CD14-positive monocyte (primary cell): ENCODE results near the gene RNGTT. TPM values are rescaled to one million over a fixed set of nuclear protein-coding genes. Genes with fewer than 3 reads are reported as not detected.

Source experiments
- DNase-seq, 3 donors: peaks; one replicate each; pipeline ENCODE4 v3.0.0-alpha.2; 2011 to 2022
- H2AFZ ChIP-seq: 2 replicates; pipeline ENCODE4 v1.6.0; 2012; ENCODE audit warnings: mild to moderate bottlenecking, low read depth, low read length, inconsistent platforms; ENCODE audit not compliant: insufficient read depth, poor library complexity, severe bottlenecking
- H3K27ac ChIP-seq, 2 donors: 1 replicate in 1 of 2; 2 replicates in 1 of 2; pipeline ENCODE4 v1.5.1; 2012 to 2013; ENCODE audit warnings: low read length in 2 of 2, control low read depth in 1 of 2, inconsistent platforms in 1 of 2, low read depth in 1 of 2, mild to moderate bottlenecking in 1 of 2
- H3K27me3 ChIP-seq, 2 donors: one replicate each; pipeline versions ENCODE4 v1.6.0 to v1.6.1; 2011 to 2013; ENCODE audit warnings: low read length in 2 of 2; ENCODE audit not compliant: control insufficient read depth in 2 of 2, insufficient read depth in 2 of 2
- H3K36me3 ChIP-seq, 2 donors: replicated peaks in 1 of 2; 1 replicate in 1 of 2; 2 replicates in 1 of 2; pipeline versions ENCODE4 v1.5.1 to v1.6.1; 2012 to 2013; ENCODE audit warnings: low read length in 2 of 2, control low read depth in 1 of 2, inconsistent platforms in 1 of 2, mild to moderate bottlenecking in 1 of 2; ENCODE audit not compliant: insufficient read depth in 2 of 2, control insufficient read depth in 1 of 2
- H3K4me1 ChIP-seq, 2 donors: 1 replicate in 1 of 2; 2 replicates in 1 of 2; pipeline versions ENCODE4 v1.5.1 to v1.6.1; 2012 to 2013; ENCODE audit warnings: low read length in 2 of 2, control low read depth in 1 of 2, inconsistent platforms in 1 of 2, mild to moderate bottlenecking in 1 of 2, moderate library complexity in 1 of 2; ENCODE audit not compliant: insufficient read depth in 2 of 2, control insufficient read depth in 1 of 2
- H3K4me2 ChIP-seq: replicated peaks from 2 replicates; pipeline ENCODE3; 2012; ENCODE audit warnings: low read length, moderate library complexity, mild to moderate bottlenecking; ENCODE audit not compliant: poor library complexity, severe bottlenecking; ENCODE audit errors: extremely low read depth
- H3K4me3 ChIP-seq, 3 experiments: fragments of 200-600 bp in 1 of 3; sonication (generic) in 1 of 3; replicated peaks in 1 of 3; 1 replicate in 2 of 3; 2 replicates in 1 of 3; pipeline ENCODE4 v1.5.1; 2011 to 2013; ENCODE audit warnings: low read length in 3 of 3, mild to moderate bottlenecking in 3 of 3, control low read depth in 2 of 3, low read depth in 2 of 3, inconsistent platforms in 1 of 3, moderate library complexity in 1 of 3
- H3K79me2 ChIP-seq: 2 replicates; pipeline ENCODE4 v1.6.0; 2012; ENCODE audit warnings: mild to moderate bottlenecking, control low read depth, inconsistent platforms, low read length, moderate library complexity; ENCODE audit not compliant: insufficient read depth
- H3K9ac ChIP-seq: 2 replicates; pipeline ENCODE4 v1.6.0; 2017; ENCODE audit warnings: low read length, mild to moderate bottlenecking; ENCODE audit not compliant: insufficient read depth, poor library complexity, severe bottlenecking
- H3K9me3 ChIP-seq, 2 donors: replicated peaks in 1 of 2; 1 replicate in 1 of 2; 2 replicates in 1 of 2; pipeline versions ENCODE4 v1.5.1 to v1.6.1; 2012 to 2013; ENCODE audit warnings: low read length in 2 of 2, control low read depth in 1 of 2; ENCODE audit not compliant: control insufficient read depth in 1 of 2, insufficient read depth in 1 of 2
- H4K20me1 ChIP-seq: 2 replicates; pipeline ENCODE4 v1.6.0; 2012; ENCODE audit warnings: mild to moderate bottlenecking, low read length, control low read depth, moderate library complexity; ENCODE audit not compliant: insufficient read depth
- H3K27ac Mint-ChIP-seq, 7 donors: one replicate each; pipeline ENCODE4 v1.8.0; 2020; ENCODE audit warnings: mild to moderate bottlenecking in 7 of 7, mixed read lengths in 7 of 7, moderate library complexity in 6 of 7, inconsistent platforms in 2 of 7
- H3K27me3 Mint-ChIP-seq, 3 donors: one replicate each; pipeline ENCODE4 v1.8.0; 2021 to 2022; ENCODE audit warnings: low read depth in 3 of 3, mild to moderate bottlenecking in 3 of 3, mixed read lengths in 3 of 3, moderate library complexity in 3 of 3, inconsistent platforms in 1 of 3
- H3K36me3 Mint-ChIP-seq, 2 donors: one replicate each; pipeline ENCODE4 v1.8.0; 2020; ENCODE audit warnings: mixed read lengths in 2 of 2, inconsistent platforms in 1 of 2, mild to moderate bottlenecking in 1 of 2
- H3K4me1 Mint-ChIP-seq: one replicate; pipeline ENCODE4 v1.8.0; 2020; ENCODE audit warnings: mild to moderate bottlenecking, mixed read lengths
- H3K4me3 Mint-ChIP-seq, 2 donors: one replicate each; pipeline ENCODE4 v1.8.0; 2020; ENCODE audit warnings: mild to moderate bottlenecking in 2 of 2, mixed read lengths in 2 of 2, moderate library complexity in 1 of 2
- H3K9me3 Mint-ChIP-seq, 7 donors: one replicate each; pipeline ENCODE4 v1.8.0; 2020 to 2022; ENCODE audit warnings: mixed read lengths in 7 of 7, mild to moderate bottlenecking in 6 of 7, moderate library complexity in 6 of 7, inconsistent platforms in 2 of 7
- WGBS: methylation state at CpG from one replicate; pipeline ENCODE4 v1.1.5; 2013; ENCODE audit warnings: missing lambda C conversion rate; ENCODE audit not compliant: insufficient coverage; 5-methylcytosine and 5-hydroxymethylcytosine counted together
- intact Hi-C, 2 donors: fragments of 100-400 bp; cut with micrococcal nuclease; formaldehyde crosslinking; loops; one replicate each; pipeline versions ENCODE4 v1.15.0 to v1.15.1; 2023
- polyA plus RNA-seq, 3 donors: library from polyadenylated mRNA; depleted of rRNA in 1 of 3; unstranded in 2 of 3; stranded (reverse) in 1 of 3; fragments of 300-500 nt in 2 of 3; fragments of >200 nt in 1 of 3; fragmentation: Illumina TruSeq in 2 of 3; gene quantifications; 1 replicate in 2 of 3; 2 replicates in 1 of 3; pipeline ENCODE4 v1.2.3, GENCODE V29; 2012 to 2021
- TF ChIP-seq, protein P1 (sequence below): fragments of 200-600 bp; IDR thresholded peaks from one replicate; pipeline ENCODE4 v1.8.0; 2022; ENCODE audit warnings: antibody characterized with exemption, mild to moderate bottlenecking

RNGTT gene
- polyA plus RNA-seq, 3 donors: 2.3 to 8.6 (median 5.8) TPM

DNA sequence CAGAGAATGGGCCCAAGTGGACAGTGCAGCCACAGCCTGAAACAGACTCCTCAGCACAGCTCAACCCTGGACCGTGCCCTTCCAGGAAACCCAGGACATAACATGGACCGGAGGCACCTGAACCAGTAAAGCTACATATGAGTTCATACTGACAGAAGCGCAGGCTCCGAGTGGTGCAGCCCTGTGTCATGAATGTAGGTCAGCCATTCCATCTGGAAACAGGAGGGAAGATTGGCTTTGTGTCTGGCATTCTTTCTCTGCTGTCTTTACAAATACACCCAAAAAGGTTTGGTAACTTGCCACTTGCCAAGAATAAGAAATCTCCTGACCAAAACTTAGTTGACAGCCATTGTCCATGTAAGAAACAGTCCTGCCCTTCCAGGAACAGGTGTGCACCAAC, 366.6 kb downstream of the RNGTT start:
- Mint-ChIP-seq H3K36me3 (no peaks in the 10 kb centered on the region), H3K4me3 (no peak overlapping the region), H3K9me3 (peaks cover 15 to 42% (median 27%) of the 10 kb centered on the region in 7 donors), H3K27me3 (peaks cover 0 to 2% (median 1%) of the 10 kb centered on the region in 3 donors), H3K27ac (no peak overlapping the region), H3K4me1 (no peaks in the 10 kb centered on the region)
- Histone ChIP-seq H3K27ac (no peak overlapping the region), H2AFZ (no peak overlapping the region), H3K36me3 (no peaks in the 10 kb centered on the region), H3K27me3 (no peaks in the 10 kb centered on the region), H3K9me3 (peaks cover 4 to 26% of the 10 kb centered on the region in 2 donors), H3K79me2 (no peaks in the 10 kb centered on the region), H3K4me3 (no peak overlapping the region), H3K4me2 (no peak overlapping the region), H3K4me1 (no peaks in the 10 kb centered on the region), H3K9ac (no peak overlapping the region), H4K20me1 (no peaks in the 10 kb centered on the region)
- DNase-seq: no peak
- 60% methylated on average over 1 of the region's 4 CpGs for WGBS
- intact Hi-C loops: no loop called here
- TF ChIP-seq, protein P1, sequence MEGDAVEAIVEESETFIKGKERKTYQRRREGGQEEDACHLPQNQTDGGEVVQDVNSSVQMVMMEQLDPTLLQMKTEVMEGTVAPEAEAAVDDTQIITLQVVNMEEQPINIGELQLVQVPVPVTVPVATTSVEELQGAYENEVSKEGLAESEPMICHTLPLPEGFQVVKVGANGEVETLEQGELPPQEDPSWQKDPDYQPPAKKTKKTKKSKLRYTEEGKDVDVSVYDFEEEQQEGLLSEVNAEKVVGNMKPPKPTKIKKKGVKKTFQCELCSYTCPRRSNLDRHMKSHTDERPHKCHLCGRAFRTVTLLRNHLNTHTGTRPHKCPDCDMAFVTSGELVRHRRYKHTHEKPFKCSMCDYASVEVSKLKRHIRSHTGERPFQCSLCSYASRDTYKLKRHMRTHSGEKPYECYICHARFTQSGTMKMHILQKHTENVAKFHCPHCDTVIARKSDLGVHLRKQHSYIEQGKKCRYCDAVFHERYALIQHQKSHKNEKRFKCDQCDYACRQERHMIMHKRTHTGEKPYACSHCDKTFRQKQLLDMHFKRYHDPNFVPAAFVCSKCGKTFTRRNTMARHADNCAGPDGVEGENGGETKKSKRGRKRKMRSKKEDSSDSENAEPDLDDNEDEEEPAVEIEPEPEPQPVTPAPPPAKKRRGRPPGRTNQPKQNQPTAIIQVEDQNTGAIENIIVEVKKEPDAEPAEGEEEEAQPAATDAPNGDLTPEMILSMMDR: no peak

DNA sequence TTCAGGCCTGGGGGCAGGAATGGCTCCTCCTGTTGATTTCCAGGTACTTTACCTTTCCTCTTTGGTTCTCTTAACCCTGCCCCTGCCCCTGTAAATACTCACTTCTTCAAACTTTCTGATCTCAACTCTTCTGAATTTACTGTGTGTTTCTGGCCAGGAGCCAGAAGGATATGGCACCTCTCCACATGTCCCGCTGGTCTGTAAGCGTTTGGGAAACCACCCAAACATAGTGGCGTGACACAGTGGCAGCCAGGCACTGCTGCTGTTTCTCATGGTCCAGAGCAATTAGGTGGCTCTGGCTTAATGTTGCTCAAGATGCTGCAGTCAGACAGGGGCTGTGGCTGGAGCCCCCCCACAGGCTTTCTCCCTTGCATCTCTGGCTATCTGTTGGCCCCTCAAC, 374.5 kb downstream of the RNGTT start:
- H3K9me3 Mint-ChIP-seq: peaks cover 16 to 46% (median 31%) of the 10 kb centered on the region in 7 donors
- TF ChIP-seq, protein P1: no peak
- H3K79me2 ChIP-seq: no peaks in the 10 kb centered on the region
- H3K27me3 ChIP-seq: no peaks in the 10 kb centered on the region
- no peak for DNase-seq
- no peaks in the 10 kb centered on the region for H3K4me1 ChIP-seq
- intact Hi-C loops: no loop called here
- H3K36me3 Mint-ChIP-seq: no peaks in the 10 kb centered on the region
- H3K4me1 Mint-ChIP-seq: no peaks in the 10 kb centered on the region
- H3K4me2 ChIP-seq: no peak overlapping the region
- H2AFZ ChIP-seq: no peak overlapping the region
- H3K27me3 Mint-ChIP-seq: peaks cover 1 to 4% (median 2%) of the 10 kb centered on the region in 3 donors
- no peaks in the 10 kb centered on the region for H3K36me3 ChIP-seq
- H3K4me3 Mint-ChIP-seq: no peak overlapping the region
- H3K9ac ChIP-seq: no peak overlapping the region
- no peak overlapping the region for H3K27ac ChIP-seq
- H3K27ac Mint-ChIP-seq: no peak overlapping the region
- H4K20me1 ChIP-seq: no peaks in the 10 kb centered on the region
- H3K9me3 ChIP-seq: peaks cover 8 to 58% of the 10 kb centered on the region in 2 donors
- H3K4me3 ChIP-seq: no peak overlapping the region
- 86% methylated on average over 1 of the region's 3 CpGs for WGBS
